HEK293 (cell line): Measurements from ENCODE around the gene HTR2B.

Source experiments
- CTCF ChIA-PET: fragments of 350-600 bp; formaldehyde crosslinking; extraction: SDS; loops from one replicate; lab custom pipeline; 2021; ENCODE audit warnings: antibody characterized with exemption; lab: Yijun Ruan, JAX
- POLR2A ChIA-PET: fragments of 300-600 bp; formaldehyde crosslinking; extraction: SDS; loops from one replicate; lab custom pipeline; 2020; ENCODE audit warnings: antibody characterized with exemption, inconsistent platforms; lab: Yijun Ruan, JAX
- H3K27ac ChIP-seq: fragments of 200-500 bp; sonication (Bioruptor generic); 2 replicates; pipeline ENCODE4 v1.5.1; 2014; ENCODE audit warnings: low read depth, low read length, control low read depth, inconsistent platforms; ENCODE audit errors: extremely low read depth
- H3K36me3 ChIP-seq, 2 experiments: fragments of 200-500 bp in 1 of 2; sonication (Bioruptor generic) in 1 of 2; 1 replicate in 1 of 2; 2 replicates in 1 of 2; pipeline ENCODE4 v1.5.1; 2014 to 2017; ENCODE audit warnings: inconsistent platforms in 2 of 2, low read length in 2 of 2; ENCODE audit not compliant: control insufficient read depth in 2 of 2, insufficient read depth in 1 of 2
- H3K4me1 ChIP-seq: fragments of 200-500 bp; sonication (Bioruptor generic); 2 replicates; pipeline ENCODE4 v1.5.1; 2014; ENCODE audit warnings: mild to moderate bottlenecking, low read length, inconsistent platforms; ENCODE audit not compliant: control insufficient read depth, insufficient read depth
- H3K4me3 ChIP-seq: 2 replicates; pipeline ENCODE4 v1.5.1; 2011; ENCODE audit warnings: low read depth, mild to moderate bottlenecking, control low read depth, low read length, moderate library complexity
- H3K9me3 ChIP-seq: fragments of 200-500 bp; sonication (Bioruptor generic); 2 replicates; pipeline ENCODE4 v1.5.1; 2014; ENCODE audit warnings: low read depth, low read length, inconsistent platforms; ENCODE audit not compliant: control insufficient read depth, insufficient read depth
- BCL6B ChIP-seq: fragments of 450-650 bp; formaldehyde crosslinking; IDR thresholded peaks from 2 replicates; pipeline ENCODE4 v1.5.1; 2017; ENCODE audit warnings: missing biosample characterization, missing genetic modification characterization
- KLF16 ChIP-seq: fragments of 450-650 bp; formaldehyde crosslinking; IDR thresholded peaks from 2 replicates; pipeline ENCODE4 v1.5.1; 2017; ENCODE audit warnings: missing biosample characterization, missing genetic modification characterization
- ZBTB21 ChIP-seq: fragments of 450-650 bp; formaldehyde crosslinking; IDR thresholded peaks from 2 replicates; pipeline ENCODE4 v1.5.1; 2017; ENCODE audit warnings: missing biosample characterization, missing genetic modification characterization
- ZBTB6 ChIP-seq: fragments of 450-650 bp; formaldehyde crosslinking; IDR thresholded peaks from 2 replicates; pipeline ENCODE4 v1.5.1; 2017; ENCODE audit warnings: missing biosample characterization, missing genetic modification characterization
- ZNF175 ChIP-seq: fragments of 450-650 bp; formaldehyde crosslinking; IDR thresholded peaks from 2 replicates; pipeline ENCODE4 v1.5.1; 2016; ENCODE audit warnings: missing biosample characterization, missing genetic modification characterization
- ZNF19 ChIP-seq: fragments of 450-650 bp; formaldehyde crosslinking; IDR thresholded peaks from 2 replicates; pipeline ENCODE4; 2016; ENCODE audit warnings: missing biosample characterization, missing genetic modification characterization, low read depth
- ZNF266 ChIP-seq: fragments of 450-650 bp; formaldehyde crosslinking; IDR thresholded peaks from 2 replicates; pipeline ENCODE4 v1.5.1; 2016; ENCODE audit warnings: missing biosample characterization, missing genetic modification characterization, low read depth
- ZNF391 ChIP-seq: fragments of 450-650 bp; formaldehyde crosslinking; IDR thresholded peaks from 2 replicates; pipeline ENCODE4 v1.5.1; 2016; ENCODE audit warnings: low read depth, missing biosample characterization, missing genetic modification characterization, borderline replicate concordance
- ZNF473 ChIP-seq: fragments of 450-650 bp; formaldehyde crosslinking; IDR thresholded peaks from 2 replicates; pipeline ENCODE4 v1.5.1; 2017; ENCODE audit warnings: missing biosample characterization, missing genetic modification characterization
- ZNF560 ChIP-seq: fragments of 450-650 bp; formaldehyde crosslinking; IDR thresholded peaks from 2 replicates; pipeline ENCODE4 v1.5.1; 2017; ENCODE audit warnings: missing biosample characterization, missing genetic modification characterization, borderline replicate concordance
- ZNF768 ChIP-seq: fragments of 450-650 bp; formaldehyde crosslinking; IDR thresholded peaks from 2 replicates; pipeline ENCODE4 v1.5.1; 2018; ENCODE audit warnings: missing biosample characterization, mild to moderate bottlenecking, missing genetic modification characterization
- ZNF777 ChIP-seq: fragments of 450-650 bp; formaldehyde crosslinking; IDR thresholded peaks from 2 replicates; pipeline ENCODE4 v1.5.1; 2017; ENCODE audit warnings: missing biosample characterization, missing genetic modification characterization, borderline replicate concordance
- TF ChIP-seq, protein P1 (sequence below): fragments of 450-650 bp; formaldehyde crosslinking; optimal IDR thresholded peaks from 2 replicates; pipeline ENCODE3; 2016; ENCODE audit warnings: missing biosample characterization, mild to moderate bottlenecking, missing genetic modification characterization
- TF ChIP-seq, protein P2 (sequence below): fragments of 450-650 bp; formaldehyde crosslinking; conservative IDR thresholded peaks from 2 replicates; pipeline ENCODE4 v1.5.1; 2016; ENCODE audit warnings: low read depth, missing biosample characterization, missing genetic modification characterization

Gene HTR2B

DNA sequence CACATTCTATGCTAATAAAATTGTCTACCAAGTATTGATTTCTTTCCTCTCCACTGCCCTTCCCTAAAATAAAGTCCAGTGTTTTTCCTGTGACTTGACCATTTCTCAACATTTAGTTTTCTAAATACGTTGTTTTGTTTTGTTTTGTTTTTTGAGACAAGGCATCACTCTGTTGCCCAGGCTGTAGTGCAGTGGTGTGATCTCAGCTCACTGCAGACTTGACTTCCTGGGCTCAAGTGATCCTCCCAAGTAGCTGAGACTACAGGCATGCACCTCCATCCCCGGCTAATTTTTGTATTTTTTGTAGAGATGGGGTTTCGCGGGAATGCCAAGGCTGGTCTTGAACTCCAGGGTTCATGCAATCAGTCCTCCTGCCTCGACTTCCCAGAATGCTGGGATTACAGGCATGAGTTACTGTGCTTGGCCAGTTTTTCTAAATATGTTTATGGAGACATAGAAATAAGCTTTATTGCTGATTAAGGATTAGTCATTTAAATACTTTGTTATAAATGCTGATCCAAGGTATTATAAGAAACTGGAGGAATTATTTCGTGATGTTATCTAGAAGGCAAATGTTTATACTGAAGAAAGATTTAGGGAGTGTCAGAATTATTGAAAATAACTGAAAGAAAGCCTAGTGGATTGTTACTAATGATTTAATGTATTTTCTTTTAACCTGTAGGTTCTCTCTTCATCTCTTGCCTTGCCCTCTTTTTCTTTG lies 5.7 kb upstream of the HTR2B start:
- ChIA-PET CTCF (interaction anchor here (0.6 to 2.4 kb wide), 5 partner anchors 26 to 270 kb away, joined by 3 to 7 read pairs (median 3); no protein-coding TSS in a partner anchor), POLR2A (interaction anchor here (0.6 kb wide), 1 partner anchor 10 kb away, joined by 4 read pairs; no protein-coding TSS in a partner anchor)
- no peak overlapping the region for H3K4me3 ChIP-seq
- no peaks in the 10 kb centered on the region for H3K36me3 ChIP-seq
- H3K4me1 ChIP-seq, result peaks cover 26% of the 10 kb centered on the region
- TF ChIP-seq ZNF391 (tag by site-specific recombination) (no peak), ZBTB21 (no peak), ZNF473 (tag by site-specific recombination) (no peak), BCL6B (no peak), ZNF560 (tag by site-specific recombination) (no peak), ZNF19 (tag by site-specific recombination) (no peak)
- H3K9me3 ChIP-seq, result no peaks in the 10 kb centered on the region
- H3K27ac ChIP-seq, result no peak overlapping the region

- ChIA-PET CTCF (interaction anchor here (0.6 to 2.4 kb wide), 6 partner anchors 12 to 272 kb away, joined by 3 to 7 read pairs (median 3); no protein-coding TSS in a partner anchor), POLR2A (no interaction called here)
- no peaks in the 10 kb centered on the region for H3K36me3 ChIP-seq
- H3K27ac ChIP-seq, result no peak overlapping the region
- no peak overlapping the region for H3K4me3 ChIP-seq
- H3K9me3 ChIP-seq, result no peaks in the 10 kb centered on the region
- no peak for TF ChIP-seq ZBTB6
- H3K4me1 ChIP-seq, result peaks cover 30% of the 10 kb centered on the region
Measured at GRCh38 chr2:231129216-231129615, 4.4 kb upstream of the HTR2B start.

DNA sequence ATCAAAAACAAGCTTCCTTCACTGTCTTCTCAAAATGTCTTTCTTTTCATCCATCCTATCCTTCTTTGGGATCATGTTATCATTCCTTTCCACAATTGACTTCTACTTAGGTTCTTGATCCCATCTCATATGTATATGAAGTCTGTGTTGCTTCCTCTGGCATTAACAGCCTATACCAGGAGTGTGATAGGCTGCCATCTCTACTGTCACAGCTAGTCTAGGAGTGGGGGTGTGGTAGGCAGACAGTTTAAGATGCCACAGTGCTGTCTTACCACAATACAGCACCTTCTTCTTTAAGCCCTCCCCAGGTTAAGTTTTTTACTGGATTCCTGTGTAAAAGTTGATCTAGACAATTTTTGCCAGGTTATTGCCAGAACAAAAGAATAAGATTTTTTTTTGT lies 3.7 kb upstream of the HTR2B start:
- Histone ChIP-seq H3K9me3 (no peaks in the 10 kb centered on the region), H3K27ac (no peak overlapping the region), H3K4me1 (peaks cover 35% of the 10 kb centered on the region), H3K36me3 (no peaks in the 10 kb centered on the region), H3K4me3 (no peak overlapping the region)
- POLR2A ChIA-PET, result interaction anchor here (0.6 kb wide), 1 partner anchor 120 kb away, joined by 4 read pairs; no protein-coding TSS in a partner anchor
- CTCF ChIA-PET, result interaction anchor here (0.7 to 2.4 kb wide), 6 partner anchors 13 to 284 kb away, joined by 3 to 7 read pairs (median 6); no protein-coding TSS in a partner anchor
- TF ChIP-seq ZNF777 (tag by site-specific recombination), result no peak
- no peak for TF ChIP-seq ZBTB6
- TF ChIP-seq ZNF175 (tag by site-specific recombination), result no peak
- TF ChIP-seq, protein P1, sequence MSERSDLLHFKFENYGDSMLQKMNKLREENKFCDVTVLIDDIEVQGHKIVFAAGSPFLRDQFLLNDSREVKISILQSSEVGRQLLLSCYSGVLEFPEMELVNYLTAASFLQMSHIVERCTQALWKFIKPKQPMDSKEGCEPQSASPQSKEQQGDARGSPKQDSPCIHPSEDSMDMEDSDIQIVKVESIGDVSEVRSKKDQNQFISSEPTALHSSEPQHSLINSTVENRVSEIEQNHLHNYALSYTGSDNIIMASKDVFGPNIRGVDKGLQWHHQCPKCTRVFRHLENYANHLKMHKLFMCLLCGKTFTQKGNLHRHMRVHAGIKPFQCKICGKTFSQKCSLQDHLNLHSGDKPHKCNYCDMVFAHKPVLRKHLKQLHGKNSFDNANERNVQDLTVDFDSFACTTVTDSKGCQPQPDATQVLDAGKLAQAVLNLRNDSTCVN (tag by site-specific recombination), result no peak
- no peak for TF ChIP-seq ZNF768 (tag by site-specific recombination)
- no peak for TF ChIP-seq KLF16 (tag by site-specific recombination)
- TF ChIP-seq ZNF266, result no peak
- TF ChIP-seq, protein P2, sequence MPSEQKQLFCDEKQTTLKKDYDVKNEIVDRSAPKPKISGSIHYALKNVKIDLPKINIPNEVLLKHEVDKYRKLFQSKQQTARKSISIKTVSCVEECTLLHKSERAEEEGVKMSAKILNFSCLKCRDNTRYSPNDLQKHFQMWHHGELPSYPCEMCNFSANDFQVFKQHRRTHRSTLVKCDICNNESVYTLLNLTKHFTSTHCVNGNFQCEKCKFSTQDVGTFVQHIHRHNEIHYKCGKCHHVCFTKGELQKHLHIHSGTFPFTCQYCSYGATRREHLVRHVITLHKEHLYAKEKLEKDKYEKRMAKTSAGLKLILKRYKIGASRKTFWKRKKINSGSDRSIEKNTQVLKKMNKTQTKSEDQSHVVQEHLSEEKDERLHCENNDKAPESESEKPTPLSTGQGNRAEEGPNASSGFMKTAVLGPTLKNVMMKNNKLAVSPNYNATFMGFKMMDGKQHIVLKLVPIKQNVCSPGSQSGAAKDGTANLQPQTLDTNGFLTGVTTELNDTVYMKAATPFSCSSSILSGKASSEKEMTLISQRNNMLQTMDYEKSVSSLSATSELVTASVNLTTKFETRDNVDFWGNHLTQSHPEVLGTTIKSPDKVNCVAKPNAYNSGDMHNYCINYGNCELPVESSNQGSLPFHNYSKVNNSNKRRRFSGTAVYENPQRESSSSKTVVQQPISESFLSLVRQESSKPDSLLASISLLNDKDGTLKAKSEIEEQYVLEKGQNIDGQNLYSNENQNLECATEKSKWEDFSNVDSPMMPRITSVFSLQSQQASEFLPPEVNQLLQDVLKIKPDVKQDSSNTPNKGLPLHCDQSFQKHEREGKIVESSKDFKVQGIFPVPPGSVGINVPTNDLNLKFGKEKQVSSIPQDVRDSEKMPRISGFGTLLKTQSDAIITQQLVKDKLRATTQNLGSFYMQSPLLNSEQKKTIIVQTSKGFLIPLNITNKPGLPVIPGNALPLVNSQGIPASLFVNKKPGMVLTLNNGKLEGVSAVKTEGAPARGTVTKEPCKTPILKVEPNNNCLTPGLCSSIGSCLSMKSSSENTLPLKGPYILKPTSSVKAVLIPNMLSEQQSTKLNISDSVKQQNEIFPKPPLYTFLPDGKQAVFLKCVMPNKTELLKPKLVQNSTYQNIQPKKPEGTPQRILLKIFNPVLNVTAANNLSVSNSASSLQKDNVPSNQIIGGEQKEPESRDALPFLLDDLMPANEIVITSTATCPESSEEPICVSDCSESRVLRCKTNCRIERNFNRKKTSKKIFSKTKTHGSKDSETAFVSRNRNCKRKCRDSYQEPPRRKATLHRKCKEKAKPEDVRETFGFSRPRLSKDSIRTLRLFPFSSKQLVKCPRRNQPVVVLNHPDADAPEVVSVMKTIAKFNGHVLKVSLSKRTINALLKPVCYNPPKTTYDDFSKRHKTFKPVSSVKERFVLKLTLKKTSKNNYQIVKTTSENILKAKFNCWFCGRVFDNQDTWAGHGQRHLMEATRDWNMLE (tag by site-specific recombination), result no peak
- TF ChIP-seq BCL6B, result no peak
